Measurements from ENCODE around the gene NHLRC4.
A peak's percentile ranks its signal among the peaks of the same experiment; 100 is the strongest.

The NHLRC4 gene

DNA sequence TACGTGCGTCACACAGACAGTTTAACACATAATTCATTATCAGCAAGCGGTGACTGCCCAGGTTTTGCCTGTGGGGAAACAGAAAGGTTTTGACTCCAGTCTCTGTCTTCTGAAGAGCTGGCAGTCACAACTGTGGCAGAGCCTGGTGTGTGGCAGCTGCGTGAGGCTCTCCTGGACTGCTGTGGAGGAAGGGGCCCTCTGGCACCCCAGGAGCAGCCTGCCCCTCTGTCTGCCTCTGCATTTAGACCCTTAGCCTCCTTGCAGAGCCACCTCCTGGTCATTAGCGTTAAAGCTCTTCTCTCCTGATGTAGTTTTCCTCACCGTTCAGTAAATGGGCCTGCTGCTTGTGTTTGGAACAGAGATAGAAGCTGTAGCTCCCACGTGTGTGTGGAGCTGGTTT is 34.0 kb downstream of the NHLRC4 start:
- DNase-seq (ENCODE audit: low read depth) = no peak
- TF ChIP-seq, protein P1, sequence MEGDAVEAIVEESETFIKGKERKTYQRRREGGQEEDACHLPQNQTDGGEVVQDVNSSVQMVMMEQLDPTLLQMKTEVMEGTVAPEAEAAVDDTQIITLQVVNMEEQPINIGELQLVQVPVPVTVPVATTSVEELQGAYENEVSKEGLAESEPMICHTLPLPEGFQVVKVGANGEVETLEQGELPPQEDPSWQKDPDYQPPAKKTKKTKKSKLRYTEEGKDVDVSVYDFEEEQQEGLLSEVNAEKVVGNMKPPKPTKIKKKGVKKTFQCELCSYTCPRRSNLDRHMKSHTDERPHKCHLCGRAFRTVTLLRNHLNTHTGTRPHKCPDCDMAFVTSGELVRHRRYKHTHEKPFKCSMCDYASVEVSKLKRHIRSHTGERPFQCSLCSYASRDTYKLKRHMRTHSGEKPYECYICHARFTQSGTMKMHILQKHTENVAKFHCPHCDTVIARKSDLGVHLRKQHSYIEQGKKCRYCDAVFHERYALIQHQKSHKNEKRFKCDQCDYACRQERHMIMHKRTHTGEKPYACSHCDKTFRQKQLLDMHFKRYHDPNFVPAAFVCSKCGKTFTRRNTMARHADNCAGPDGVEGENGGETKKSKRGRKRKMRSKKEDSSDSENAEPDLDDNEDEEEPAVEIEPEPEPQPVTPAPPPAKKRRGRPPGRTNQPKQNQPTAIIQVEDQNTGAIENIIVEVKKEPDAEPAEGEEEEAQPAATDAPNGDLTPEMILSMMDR (conservative IDR thresholded peaks at IDR 0.05; ENCODE audit: low read length) = peak; percentile 25; the same call in 1 of the 2 replicates
- H3K4me3 ChIP-seq (ENCODE audit: low read length) = no peak overlapping the region

DNA sequence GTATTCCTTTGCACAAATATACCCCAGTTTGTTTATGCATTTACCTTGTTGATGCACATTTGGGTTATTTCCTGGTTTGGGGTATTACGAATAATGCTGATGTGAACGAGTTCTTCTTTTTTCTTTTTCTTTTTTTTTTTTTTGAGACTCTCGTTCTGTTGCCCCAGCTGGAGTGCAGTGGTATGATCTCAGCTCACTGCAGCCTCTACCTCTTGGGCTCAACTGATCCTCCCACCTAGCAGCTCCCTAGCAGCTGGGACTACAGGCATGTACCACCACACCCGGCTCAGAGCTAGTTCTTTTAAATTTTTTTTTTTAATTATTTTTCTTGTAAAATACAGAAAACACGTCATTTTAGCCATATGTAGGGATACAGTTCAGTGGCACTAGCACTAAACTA is 37.1 kb downstream of the NHLRC4 start:
- H3K4me3 ChIP-seq (ENCODE audit: low read length) = no peak overlapping the region
- TF ChIP-seq, protein P1 (conservative IDR thresholded peaks at IDR 0.05; ENCODE audit: low read length) = no peak
- DNase-seq (ENCODE audit: low read depth) = no peak

- TF ChIP-seq, protein P1 (conservative IDR thresholded peaks at IDR 0.05; ENCODE audit: low read length) = no peak
- DNase-seq (ENCODE audit: low read depth) = no peak
Measured at GRCh38 chr16:606656-607307, 40.0 kb downstream of the NHLRC4 start.

DNA sequence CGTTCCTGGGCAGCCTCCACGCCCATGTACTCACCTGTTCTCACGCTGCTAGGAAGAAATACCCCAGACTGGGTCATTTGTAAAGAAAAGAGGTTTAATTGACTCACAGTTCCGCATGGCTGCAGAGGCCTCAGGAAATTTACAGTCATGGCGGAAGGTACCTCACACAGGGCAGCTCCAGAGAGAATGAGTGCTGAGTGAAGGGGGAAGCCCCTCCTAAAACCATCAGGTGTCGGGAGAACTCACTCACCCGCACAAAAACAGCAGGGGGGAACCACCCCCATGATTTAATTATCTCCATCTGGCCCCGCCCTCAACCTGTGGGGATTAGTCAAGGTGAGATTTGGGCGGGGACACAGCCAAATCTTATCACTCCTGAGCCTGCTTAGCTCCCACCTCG is 41.2 kb downstream of the NHLRC4 start:
- no peak for DNase-seq (ENCODE audit: low read depth)
- TF ChIP-seq, protein P1 (conservative IDR thresholded peaks at IDR 0.05; ENCODE audit: low read length) = no peak
- H3K4me3 ChIP-seq (ENCODE audit: low read length) = no peak overlapping the region

More at GRCh38 chr16:606656-607307, 40.0 kb downstream of the NHLRC4 start:
- H3K4me3 ChIP-seq (ENCODE audit: low read length) = no peak overlapping the region

GRCh38 chr16:609316-609715 is 42.5 kb downstream of the NHLRC4 start:
- TF ChIP-seq, protein P1 (conservative IDR thresholded peaks at IDR 0.05; ENCODE audit: low read length) = no peak
- no peak overlapping the region for H3K4me3 ChIP-seq (ENCODE audit: low read length)
- no peak for DNase-seq (ENCODE audit: low read depth)

DNA sequence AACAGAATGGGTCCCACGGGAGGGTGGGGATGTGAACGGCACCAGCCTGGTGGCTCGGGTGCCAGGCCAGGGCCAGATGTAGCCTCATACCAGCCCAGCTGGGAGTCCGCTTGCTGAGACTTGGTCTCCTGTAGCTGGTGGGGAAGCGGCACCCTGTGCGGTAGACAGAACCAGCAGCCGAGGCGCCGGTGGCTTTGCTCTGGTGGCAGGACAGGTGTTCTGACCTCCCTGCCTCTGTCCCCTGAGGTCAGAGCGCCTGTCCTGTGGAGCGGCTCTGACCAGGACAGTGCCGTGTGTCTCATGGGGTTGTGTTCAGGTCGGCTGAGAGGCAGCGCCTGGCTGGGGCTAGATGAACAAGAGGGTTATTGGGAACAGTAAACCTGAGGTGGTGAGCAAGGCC is 43.2 kb downstream of the NHLRC4 start:
- H3K4me3 ChIP-seq (ENCODE audit: low read length) = no peak overlapping the region
- DNase-seq (ENCODE audit: low read depth) = no peak
- TF ChIP-seq, protein P1 (conservative IDR thresholded peaks at IDR 0.05; ENCODE audit: low read length) = no peak
